Panc1 (cell line): Measurements from ENCODE around the gene TEK. TPM values are rescaled to one million over a fixed set of nuclear protein-coding genes. Genes with fewer than 3 reads are reported as not detected.

Experiments used
- ATAC-seq: fragments of 200-7000 bp; cut with Tn5 transposase; 2 replicates; pipeline ENCODE4 v1.9.1; 2020; ENCODE audit warnings: mild to moderate bottlenecking, moderate library complexity
- BruUV-seq: library from RNA; stranded (reverse); fragments of 400-500 nt; replicated peaks from 2 replicates; lab custom pipeline; 2021; lab: Mats Ljungman, UMichigan
- CTCF ChIA-PET: fragments of 300-600 bp; sonication (Branson Sonifier 250); formaldehyde crosslinking; loops from one replicate; lab custom pipeline; 2022; ENCODE audit warnings: antibody characterized with exemption; lab: Charles Lee
- POLR2A ChIA-PET: fragments of 300-600 bp; sonication (Branson Sonifier 250); formaldehyde crosslinking; loops from one replicate; lab custom pipeline; 2022; ENCODE audit warnings: antibody characterized with exemption; lab: Charles Lee
- DNase-seq: peaks from one replicate; pipeline ENCODE4 v3.0.0-alpha.2; 2010; ENCODE audit warnings: low read depth, low spot score
- H3K27ac ChIP-seq: 2 replicates; pipeline ENCODE4 v1.5.1; 2011; ENCODE audit warnings: mild to moderate bottlenecking, low read length, inconsistent platforms
- H3K27me3 ChIP-seq: fragments of 200-500 bp; sonication (Bioruptor generic); 2 replicates; pipeline ENCODE4 v1.6.0; 2014; ENCODE audit warnings: low read length, inconsistent platforms; ENCODE audit not compliant: control insufficient read depth, insufficient read depth
- H3K36me3 ChIP-seq: fragments of 200-500 bp; sonication (Bioruptor generic); 2 replicates; pipeline ENCODE4 v1.5.1; 2014; ENCODE audit warnings: inconsistent platforms, mild to moderate bottlenecking, low read length, moderate library complexity; ENCODE audit not compliant: control insufficient read depth, insufficient read depth
- H3K4me1 ChIP-seq: 2 replicates; pipeline ENCODE4 v1.5.1; 2011; ENCODE audit warnings: inconsistent platforms, mild to moderate bottlenecking, low read length, moderate library complexity; ENCODE audit not compliant: control insufficient read depth, insufficient read depth
- H3K4me3 ChIP-seq, 2 experiments: 2 replicates each; pipeline ENCODE4 v1.5.1; 2011 to 2012; ENCODE audit warnings: low read depth in 2 of 2, low read length in 2 of 2, mild to moderate bottlenecking in 2 of 2, inconsistent platforms in 1 of 2, moderate library complexity in 1 of 2
- H3K9me3 ChIP-seq: fragments of 200-500 bp; sonication (Bioruptor generic); 2 replicates; pipeline ENCODE4 v1.5.1; 2014; ENCODE audit warnings: low read depth, mild to moderate bottlenecking, inconsistent platforms, low read length, moderate library complexity; ENCODE audit not compliant: control insufficient read depth, insufficient read depth
- POLR2AphosphoS5 ChIP-seq: IDR thresholded peaks from 2 replicates; pipeline ENCODE4 v1.6.1; 2012; ENCODE audit warnings: mild to moderate bottlenecking, low read depth, low read length, moderate library complexity
- SIN3A ChIP-seq: IDR thresholded peaks from 2 replicates; pipeline ENCODE4 v1.6.1; 2012; ENCODE audit warnings: low read depth, mild to moderate bottlenecking, low read length, moderate library complexity, borderline replicate concordance; ENCODE audit not compliant: insufficient read depth
- TCF7L2 ChIP-seq: IDR thresholded peaks from 2 replicates; pipeline ENCODE4 v1.6.1; 2011; ENCODE audit warnings: mild to moderate bottlenecking, low read depth, low read length, inconsistent platforms
- in situ Hi-C: cut with HindIII; loops from 2 replicates; pipeline ENCODE4 v1.10.0; 2016; ENCODE audit warnings: low sequenced_read_pairs, low pct_unique_long_range_greater_than_20kb
- intact Hi-C: fragments of 100-400 bp; cut with micrococcal nuclease; formaldehyde crosslinking; loops from one replicate; pipeline ENCODE4 v1.10.0; 2022; ENCODE audit not compliant: unreplicated experiment
- total RNA-seq: library from RNA; stranded (reverse); gene quantifications from one replicate; pipeline ENCODE4 v1.2.1, GENCODE V29; 2021; ENCODE audit not compliant: unreplicated experiment
- TF ChIP-seq, protein P1 (sequence below): fragments of 450-650 bp; IDR thresholded peaks from 2 replicates; pipeline ENCODE4 v1.5.1; 2017; ENCODE audit warnings: mild to moderate bottlenecking
- TF ChIP-seq, protein P2 (sequence below), 2 experiments: IDR thresholded peaks; 2 replicates each; pipeline ENCODE4 v1.6.1; 2011 to 2012; ENCODE audit warnings: low read depth in 2 of 2, control low read depth in 1 of 2, low read length in 1 of 2, mild to moderate bottlenecking in 1 of 2, moderate library complexity in 1 of 2; ENCODE audit not compliant: insufficient read depth in 1 of 2

TEK gene
- total RNA-seq, 1 experiment from 2014 or later: not detected

DNA sequence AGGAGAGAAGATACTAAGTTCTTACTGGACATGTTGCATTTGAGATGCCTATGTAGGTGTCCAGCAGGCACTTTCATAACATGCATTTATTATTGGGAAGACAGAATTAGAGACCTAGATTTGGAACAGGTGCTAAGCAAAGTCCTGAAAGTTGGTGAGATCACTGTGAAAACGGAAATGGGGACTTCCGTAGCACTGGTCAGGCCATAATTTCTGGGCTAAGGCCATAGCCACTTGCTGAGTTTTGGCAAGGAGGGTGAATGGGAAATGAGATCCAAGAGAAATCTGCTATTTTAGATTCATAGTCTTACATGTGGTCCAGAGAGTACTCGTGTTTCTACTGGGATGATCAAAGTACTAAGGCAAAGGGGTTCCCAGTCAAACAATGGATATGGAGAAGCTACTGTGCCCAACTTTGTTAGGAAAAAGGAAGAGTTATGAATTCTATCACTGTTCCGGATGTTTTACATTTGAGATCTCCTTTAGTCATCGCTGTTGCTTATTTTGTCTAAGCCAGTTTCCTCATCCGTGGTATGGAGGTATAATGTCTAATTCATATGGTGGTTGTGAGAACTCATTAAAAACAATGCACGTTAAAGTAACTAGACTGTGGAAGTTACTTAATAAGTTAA is 33.4 kb downstream of the TEK start:
- ChIA-PET POLR2A (no interaction called here), CTCF (no interaction called here)
- in situ Hi-C loops (no loop called here), intact Hi-C loops (no loop called here)
- ATAC-seq: no peak
- Histone ChIP-seq H3K36me3 (no peaks in the 10 kb centered on the region), H3K9me3 (no peaks in the 10 kb centered on the region), H3K27me3 (no peaks in the 10 kb centered on the region), H3K4me3 (no peak overlapping the region), H3K4me1 (no peaks in the 10 kb centered on the region), H3K27ac (no peak overlapping the region)
- BruUV-seq: no TSS peak
- no peak for TF ChIP-seq POLR2AphosphoS5
- TF ChIP-seq, protein P1, sequence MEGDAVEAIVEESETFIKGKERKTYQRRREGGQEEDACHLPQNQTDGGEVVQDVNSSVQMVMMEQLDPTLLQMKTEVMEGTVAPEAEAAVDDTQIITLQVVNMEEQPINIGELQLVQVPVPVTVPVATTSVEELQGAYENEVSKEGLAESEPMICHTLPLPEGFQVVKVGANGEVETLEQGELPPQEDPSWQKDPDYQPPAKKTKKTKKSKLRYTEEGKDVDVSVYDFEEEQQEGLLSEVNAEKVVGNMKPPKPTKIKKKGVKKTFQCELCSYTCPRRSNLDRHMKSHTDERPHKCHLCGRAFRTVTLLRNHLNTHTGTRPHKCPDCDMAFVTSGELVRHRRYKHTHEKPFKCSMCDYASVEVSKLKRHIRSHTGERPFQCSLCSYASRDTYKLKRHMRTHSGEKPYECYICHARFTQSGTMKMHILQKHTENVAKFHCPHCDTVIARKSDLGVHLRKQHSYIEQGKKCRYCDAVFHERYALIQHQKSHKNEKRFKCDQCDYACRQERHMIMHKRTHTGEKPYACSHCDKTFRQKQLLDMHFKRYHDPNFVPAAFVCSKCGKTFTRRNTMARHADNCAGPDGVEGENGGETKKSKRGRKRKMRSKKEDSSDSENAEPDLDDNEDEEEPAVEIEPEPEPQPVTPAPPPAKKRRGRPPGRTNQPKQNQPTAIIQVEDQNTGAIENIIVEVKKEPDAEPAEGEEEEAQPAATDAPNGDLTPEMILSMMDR: no peak
- TF ChIP-seq, protein P2, sequence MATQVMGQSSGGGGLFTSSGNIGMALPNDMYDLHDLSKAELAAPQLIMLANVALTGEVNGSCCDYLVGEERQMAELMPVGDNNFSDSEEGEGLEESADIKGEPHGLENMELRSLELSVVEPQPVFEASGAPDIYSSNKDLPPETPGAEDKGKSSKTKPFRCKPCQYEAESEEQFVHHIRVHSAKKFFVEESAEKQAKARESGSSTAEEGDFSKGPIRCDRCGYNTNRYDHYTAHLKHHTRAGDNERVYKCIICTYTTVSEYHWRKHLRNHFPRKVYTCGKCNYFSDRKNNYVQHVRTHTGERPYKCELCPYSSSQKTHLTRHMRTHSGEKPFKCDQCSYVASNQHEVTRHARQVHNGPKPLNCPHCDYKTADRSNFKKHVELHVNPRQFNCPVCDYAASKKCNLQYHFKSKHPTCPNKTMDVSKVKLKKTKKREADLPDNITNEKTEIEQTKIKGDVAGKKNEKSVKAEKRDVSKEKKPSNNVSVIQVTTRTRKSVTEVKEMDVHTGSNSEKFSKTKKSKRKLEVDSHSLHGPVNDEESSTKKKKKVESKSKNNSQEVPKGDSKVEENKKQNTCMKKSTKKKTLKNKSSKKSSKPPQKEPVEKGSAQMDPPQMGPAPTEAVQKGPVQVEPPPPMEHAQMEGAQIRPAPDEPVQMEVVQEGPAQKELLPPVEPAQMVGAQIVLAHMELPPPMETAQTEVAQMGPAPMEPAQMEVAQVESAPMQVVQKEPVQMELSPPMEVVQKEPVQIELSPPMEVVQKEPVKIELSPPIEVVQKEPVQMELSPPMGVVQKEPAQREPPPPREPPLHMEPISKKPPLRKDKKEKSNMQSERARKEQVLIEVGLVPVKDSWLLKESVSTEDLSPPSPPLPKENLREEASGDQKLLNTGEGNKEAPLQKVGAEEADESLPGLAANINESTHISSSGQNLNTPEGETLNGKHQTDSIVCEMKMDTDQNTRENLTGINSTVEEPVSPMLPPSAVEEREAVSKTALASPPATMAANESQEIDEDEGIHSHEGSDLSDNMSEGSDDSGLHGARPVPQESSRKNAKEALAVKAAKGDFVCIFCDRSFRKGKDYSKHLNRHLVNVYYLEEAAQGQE (IDR thresholded peaks at IDR 0.05; ENCODE audit: insufficient read depth in 1 of 2, low read depth in 2 of 2, low read length in 1 of 2): no peak
- no peak for TF ChIP-seq SIN3A
- TF ChIP-seq TCF7L2: no peak
- DNase-seq: no peak

DNA sequence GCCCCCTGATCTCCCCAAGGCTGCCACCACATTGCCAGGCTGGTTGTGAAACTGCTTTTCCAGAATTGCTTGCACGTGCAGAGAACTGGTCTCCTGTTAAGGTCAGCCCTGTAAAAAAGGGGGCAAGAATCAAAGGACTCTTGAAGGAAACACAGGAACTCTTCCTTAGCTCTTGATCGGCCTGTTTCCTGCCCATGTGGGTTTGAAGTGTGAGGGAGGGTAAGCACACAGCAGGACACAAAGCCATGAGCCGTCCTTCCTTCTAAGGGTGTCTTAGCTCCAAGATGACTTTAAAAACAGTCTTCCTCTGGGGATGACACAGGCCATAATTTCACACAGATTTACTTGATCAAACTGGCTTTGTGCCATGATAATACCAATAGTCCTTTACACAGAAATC is 36.1 kb downstream of the TEK start:
- no peaks in the 10 kb centered on the region for H3K9me3 ChIP-seq
- no peaks in the 10 kb centered on the region for H3K4me1 ChIP-seq
- no peaks in the 10 kb centered on the region for H3K27me3 ChIP-seq
- ATAC-seq (no peak), DNase-seq (no peak)
- TF ChIP-seq, protein P1: no peak
- TF ChIP-seq SIN3A (no peak), POLR2AphosphoS5 (no peak)
- TF ChIP-seq, protein P2 (IDR thresholded peaks at IDR 0.05; ENCODE audit: insufficient read depth in 1 of 2, low read depth in 2 of 2, low read length in 1 of 2): no peak
- H3K27ac ChIP-seq: no peak overlapping the region
- ChIA-PET POLR2A (no interaction called here), CTCF (no interaction called here)
- H3K4me3 ChIP-seq: no peak overlapping the region
- intact Hi-C loops: no loop called here
- no TSS peak for BruUV-seq
- H3K36me3 ChIP-seq: no peaks in the 10 kb centered on the region
- in situ Hi-C loops: no loop called here
